Breast epithelium (tissue), 3 donors: ENCODE results near the gene DSTYK.

ENCODE experiments used
- POLR2A ChIP-seq: fragments of 450-650 bp; IDR thresholded peaks from one replicate; pipeline ENCODE4 v1.6.1; 2016; ENCODE audit warnings: antibody characterized with exemption, mild to moderate bottlenecking, moderate library complexity
- POLR2AphosphoS5 ChIP-seq, 3 donors: sonication (generic); formaldehyde crosslinking; IDR thresholded peaks; one replicate each; pipeline ENCODE4 v1.6.1; 2017; ENCODE audit warnings: antibody characterized with exemption in 3 of 3
- TF ChIP-seq, protein P1 (sequence below), 3 donors: fragments of 450-650 bp; IDR thresholded peaks; one replicate each; pipeline ENCODE4 v1.5.1; 2016 to 2017; ENCODE audit warnings: antibody characterized with exemption in 3 of 3, mild to moderate bottlenecking in 3 of 3, moderate library complexity in 3 of 3

DNA sequence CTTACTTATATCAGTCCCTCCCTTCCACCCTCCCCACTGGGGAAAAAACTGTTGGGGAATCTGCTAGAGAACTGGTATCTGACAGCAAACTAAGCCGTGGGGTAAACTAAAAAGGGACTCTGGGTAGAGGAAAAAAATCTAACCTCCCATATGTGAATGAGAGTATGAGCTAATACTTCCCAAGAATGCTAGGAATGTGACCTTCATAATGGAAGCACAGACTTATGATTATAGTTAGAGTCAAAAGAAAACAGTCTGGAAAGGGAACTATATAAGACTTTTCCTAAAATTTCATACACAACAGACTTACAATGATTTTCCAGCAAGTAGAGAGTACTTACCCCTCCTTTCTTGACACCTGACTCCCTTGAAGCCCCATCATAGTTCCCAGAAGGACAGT lies 66.8 kb downstream of the DSTYK start:
- TF ChIP-seq, protein P1, sequence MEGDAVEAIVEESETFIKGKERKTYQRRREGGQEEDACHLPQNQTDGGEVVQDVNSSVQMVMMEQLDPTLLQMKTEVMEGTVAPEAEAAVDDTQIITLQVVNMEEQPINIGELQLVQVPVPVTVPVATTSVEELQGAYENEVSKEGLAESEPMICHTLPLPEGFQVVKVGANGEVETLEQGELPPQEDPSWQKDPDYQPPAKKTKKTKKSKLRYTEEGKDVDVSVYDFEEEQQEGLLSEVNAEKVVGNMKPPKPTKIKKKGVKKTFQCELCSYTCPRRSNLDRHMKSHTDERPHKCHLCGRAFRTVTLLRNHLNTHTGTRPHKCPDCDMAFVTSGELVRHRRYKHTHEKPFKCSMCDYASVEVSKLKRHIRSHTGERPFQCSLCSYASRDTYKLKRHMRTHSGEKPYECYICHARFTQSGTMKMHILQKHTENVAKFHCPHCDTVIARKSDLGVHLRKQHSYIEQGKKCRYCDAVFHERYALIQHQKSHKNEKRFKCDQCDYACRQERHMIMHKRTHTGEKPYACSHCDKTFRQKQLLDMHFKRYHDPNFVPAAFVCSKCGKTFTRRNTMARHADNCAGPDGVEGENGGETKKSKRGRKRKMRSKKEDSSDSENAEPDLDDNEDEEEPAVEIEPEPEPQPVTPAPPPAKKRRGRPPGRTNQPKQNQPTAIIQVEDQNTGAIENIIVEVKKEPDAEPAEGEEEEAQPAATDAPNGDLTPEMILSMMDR (IDR thresholded peaks at IDR 0.05): no peak
- TF ChIP-seq POLR2A (no peak), POLR2AphosphoS5 (IDR thresholded peaks at IDR 0.05) (no peak)
